Fibroblast of the aortic adventitia (primary cell): ENCODE results near the gene DSCAML1. TPM values are rescaled to one million over a fixed set of nuclear protein-coding genes. Genes with fewer than 3 reads are reported as not detected.

Experiments
- DNase-seq: peaks from one replicate; pipeline ENCODE4 v3.0.0-alpha.2; 2010; ENCODE audit warnings: low read depth
- H3K4me3 ChIP-seq: 2 replicates; pipeline ENCODE4 v1.5.1; 2011; ENCODE audit warnings: low read depth, mild to moderate bottlenecking, control low read depth, low read length, moderate library complexity
- CTCF ChIP-seq: IDR thresholded peaks from 2 replicates; pipeline ENCODE4 v1.5.1; 2011; ENCODE audit warnings: mild to moderate bottlenecking, low read length, control low read depth, inconsistent platforms; ENCODE audit not compliant: insufficient read depth
- total RNA-seq: library from RNA; depleted of rRNA; stranded (reverse); fragments of >200 nt; gene quantifications from 2 replicates; pipeline ENCODE4 v1.2.3, GENCODE V29; 2012; ENCODE audit warnings: low replicate concordance

DSCAML1 gene
- total RNA-seq, 1 donor: not detected

- DNase-seq: peak; percentile 50
- peak overlapping the region; percentile 6 for H3K4me3 ChIP-seq
- peak; percentile 99 for TF ChIP-seq CTCF
These were observed 370.7 kb downstream of the DSCAML1 start for GRCh38 chr11:117426297-117426685.

- no peak for TF ChIP-seq CTCF
- H3K4me3 ChIP-seq: no peak overlapping the region
- DNase-seq: no peak
These were observed 371.2 kb downstream of the DSCAML1 start for GRCh38 chr11:117425679-117426296.

DNA sequence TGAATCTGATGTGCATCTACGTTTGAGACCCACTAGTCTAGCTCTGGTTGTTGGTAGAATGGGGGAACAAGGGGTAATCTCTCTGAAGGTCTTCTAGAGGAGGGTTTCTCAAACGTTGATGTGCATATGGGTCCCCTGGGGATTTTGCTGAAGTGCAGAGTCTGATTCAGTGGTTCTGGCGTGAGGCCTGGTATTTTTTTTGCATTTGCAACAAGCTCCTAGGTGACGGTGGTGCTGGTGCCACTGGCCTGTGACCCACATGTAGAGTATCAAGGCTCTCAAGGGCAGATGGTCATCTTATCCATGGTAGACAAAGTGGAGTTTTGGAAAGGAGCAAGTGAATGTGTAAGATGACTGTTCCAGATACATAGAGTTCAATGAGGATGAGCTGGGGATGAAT, 372.2 kb downstream of the DSCAML1 start:
- no peak overlapping the region for H3K4me3 ChIP-seq
- no peak for TF ChIP-seq CTCF
- DNase-seq: peak; percentile 43

DNA sequence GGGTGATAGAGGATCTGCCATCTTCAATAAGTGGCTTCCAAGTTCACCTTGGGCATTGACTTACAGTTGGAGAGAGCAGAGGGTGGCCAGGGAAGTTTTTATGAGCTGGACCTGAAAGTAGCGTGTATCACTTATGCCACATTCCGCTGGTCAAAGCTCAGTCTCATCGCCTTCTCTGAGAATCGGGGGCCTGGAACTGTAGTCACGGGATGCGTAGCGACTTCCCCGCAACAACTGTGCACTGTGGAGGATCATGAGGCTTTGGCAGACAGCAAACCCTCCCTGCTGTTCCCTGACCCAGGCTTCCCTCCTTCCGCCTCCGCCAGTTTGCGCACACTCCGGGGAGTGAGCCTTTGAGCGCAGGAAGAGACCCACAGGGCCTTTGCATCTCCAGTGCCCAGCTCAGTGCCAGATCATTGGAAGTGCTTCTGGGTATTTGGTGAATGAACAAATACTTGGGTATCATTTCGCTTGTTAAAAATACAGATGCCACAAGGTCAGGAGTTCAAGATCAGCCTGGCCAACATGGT, 373.9 kb downstream of the DSCAML1 start:
- H3K4me3 ChIP-seq: no peak overlapping the region
- no peak for TF ChIP-seq CTCF
- DNase-seq: no peak

DNA sequence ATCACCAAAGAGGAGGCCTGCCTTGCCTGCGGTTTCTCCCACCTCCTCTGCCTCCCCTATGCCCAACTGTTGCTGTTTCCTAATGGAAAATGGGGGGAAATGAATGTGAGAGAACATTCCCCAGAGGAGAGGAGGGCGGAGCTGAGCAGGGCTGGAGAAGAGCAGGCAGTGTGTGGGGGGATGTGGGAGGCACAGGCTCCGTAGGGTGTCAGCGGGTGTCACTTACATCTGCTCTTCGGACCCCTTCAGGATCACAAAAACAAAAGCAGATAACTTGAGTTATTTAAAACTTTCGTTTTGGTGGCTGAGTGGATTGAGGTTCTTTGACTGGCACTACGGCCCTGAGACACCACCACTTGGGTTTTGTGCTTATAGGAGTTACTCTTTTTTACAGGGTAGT, 375.5 kb downstream of the DSCAML1 start:
- no peak for TF ChIP-seq CTCF
- no peak overlapping the region for H3K4me3 ChIP-seq
- DNase-seq: no peak

DNA sequence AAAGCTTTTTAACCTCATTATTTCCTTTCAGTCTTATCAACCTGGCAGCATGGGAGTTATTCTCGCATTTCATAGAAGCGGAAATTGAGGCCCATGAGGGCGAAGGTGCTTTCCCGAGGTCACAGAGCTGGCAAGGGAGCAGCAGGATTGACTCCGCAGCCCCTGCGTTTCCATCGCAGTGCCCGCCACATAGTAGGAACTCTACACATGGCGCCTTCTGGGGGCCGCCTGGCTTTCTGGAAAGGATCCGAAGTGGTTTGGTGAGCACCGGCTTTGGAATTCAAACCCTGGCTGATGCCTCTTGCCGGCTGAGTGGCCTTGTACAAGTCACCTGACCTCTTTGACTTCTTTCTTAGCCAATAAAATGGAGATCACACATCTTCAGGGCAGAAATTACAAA, 376.0 kb downstream of the DSCAML1 start:
- no peak for TF ChIP-seq CTCF
- DNase-seq: no peak
- H3K4me3 ChIP-seq: no peak overlapping the region

GRCh38 chr11:117420598-117420997, 376.4 kb downstream of the DSCAML1 start:
- DNase-seq: no peak
- no peak overlapping the region for H3K4me3 ChIP-seq
- TF ChIP-seq CTCF: no peak
